HepG2 (cell line): Measurements from ENCODE around the gene LY6G5B. TPM values are rescaled to one million over a fixed set of nuclear protein-coding genes. Genes with fewer than 3 reads are reported as not detected.

Experiments used
- BATF2 ChIP-seq: sonication (generic); formaldehyde crosslinking; IDR thresholded peaks from 2 replicates; pipeline ENCODE4 v1.8.0; 2022; ENCODE audit warnings: mild to moderate bottlenecking, missing genetic modification reagents, moderate library complexity
- HCFC1 ChIP-seq: fragments of 150-350 bp; IDR thresholded peaks from 2 replicates; pipeline ENCODE4 v1.6.1; 2014; ENCODE audit warnings: low read depth, low read length
- HNF1B ChIP-seq: sonication (generic); formaldehyde crosslinking; IDR thresholded peaks from 2 replicates; pipeline ENCODE4 v1.5.1; 2020; ENCODE audit warnings: mild to moderate bottlenecking, moderate library complexity, missing genetic modification reagents
- HNRNPK ChIP-seq: fragments of 200-400 bp; formaldehyde crosslinking; IDR thresholded peaks from 2 replicates; pipeline ENCODE4 v1.6.1; 2018; ENCODE audit warnings: low read length, low read depth, moderate library complexity, mild to moderate bottlenecking; ENCODE audit not compliant: poor library complexity, severe bottlenecking
- HNRNPUL1 ChIP-seq: fragments of 200-400 bp; formaldehyde crosslinking; IDR thresholded peaks from 2 replicates; pipeline ENCODE4 v1.6.1; 2017; ENCODE audit warnings: low read depth, mild to moderate bottlenecking, low read length, moderate library complexity
- MAX ChIP-seq: IDR thresholded peaks from 2 replicates; pipeline ENCODE4 v1.6.1; 2012; ENCODE audit warnings: inconsistent platforms
- NFYB ChIP-seq: sonication (generic); formaldehyde crosslinking; IDR thresholded peaks from 2 replicates; pipeline ENCODE4 v1.4.0; 2020; ENCODE audit warnings: missing genetic modification reagents
- ZNF136 ChIP-seq: sonication (generic); formaldehyde crosslinking; IDR thresholded peaks from 2 replicates; pipeline ENCODE4 v1.8.1; 2022; ENCODE audit warnings: low read depth, mild to moderate bottlenecking, moderate library complexity, missing genetic modification reagents
- ZNF275 ChIP-seq: sonication (generic); formaldehyde crosslinking; IDR thresholded peaks from 2 replicates; pipeline ENCODE4 v1.8.0; 2022; ENCODE audit warnings: missing genetic modification reagents, mild to moderate bottlenecking, inconsistent platforms, borderline replicate concordance
- ZNF33B ChIP-seq: sonication (generic); formaldehyde crosslinking; IDR thresholded peaks from 2 replicates; pipeline ENCODE4 v1.5.1; 2020; ENCODE audit warnings: mild to moderate bottlenecking, missing genetic modification reagents
- ZNF563 ChIP-seq: sonication (generic); formaldehyde crosslinking; IDR thresholded peaks from 2 replicates; pipeline ENCODE4 v1.8.0; 2022; ENCODE audit warnings: mild to moderate bottlenecking, moderate library complexity, missing genetic modification reagents
- ZNF709 ChIP-seq: sonication (generic); formaldehyde crosslinking; IDR thresholded peaks from 2 replicates; pipeline ENCODE4 v1.5.0; 2020; ENCODE audit warnings: mild to moderate bottlenecking, missing genetic modification reagents
- ZNF781 ChIP-seq: sonication (generic); formaldehyde crosslinking; IDR thresholded peaks from 2 replicates; pipeline ENCODE4 v1.5.1; 2020; ENCODE audit warnings: borderline replicate concordance, mild to moderate bottlenecking, missing genetic modification reagents; ENCODE audit errors: not compliant biosample characterization
- polyA plus RNA-seq, 8 experiments: library from polyadenylated mRNA; depleted of rRNA in 3 of 8; stranded (reverse) in 7 of 8; unstranded in 1 of 8; fragments of >200 nt; fragmentation: Illumina TruSeq in 4 of 8; extraction: Trizol in 4 of 8; gene quantifications; 2 replicates each; pipeline versions ENCODE4 v1.2.1 to v1.2.3, GENCODE V29; 2011 to 2016; ENCODE audit warnings: low read depth in 4 of 8, missing spikeins in 1 of 8, mixed read lengths in 1 of 8; ENCODE audit not compliant: insufficient read depth in 1 of 8
- total RNA-seq, 5 experiments: library from RNA; depleted of rRNA; stranded (reverse); fragments of >200 nt; fragmentation: Illumina TruSeq; extraction: Trizol; gene quantifications; 2 replicates each; pipeline ENCODE4 v1.2.3, GENCODE V29; 2016; ENCODE audit warnings: low read depth in 1 of 5

The LY6G5B gene
- total and polyA plus RNA-seq, 2 of the 13 experiments (the other 11 are each of a cell fraction or from before 2014, with no cell fraction given): 7.8 to 15.7 TPM

GRCh38 chr6:31661262-31662123, 8.3 kb upstream of the LY6G5B start (continued):
- TF ChIP-seq HNF1B (CRISPR knock-in tag) (no peak), ZNF33B (CRISPR knock-in tag) (no peak), HNRNPK (no peak), ZNF275 (CRISPR knock-in tag) (0 out of 2 replicates have a peak, but pooled peaks have one; percentile 31), ZNF563 (CRISPR knock-in tag) (no peak), ZNF709 (CRISPR knock-in tag) (peak; percentile 10; the same call in 1 of the 2 replicates), HNRNPUL1 (no peak), NFYB (CRISPR knock-in tag) (no peak), ZNF136 (no peak), HCFC1 (no peak), ZNF781 (CRISPR knock-in tag) (peak; percentile 8), BATF2 (no peak), MAX (no peak)
